SK-N-SH (cell line): ENCODE measurements around the gene CHAC1. TPM values are rescaled to one million over a fixed set of nuclear protein-coding genes. Genes with fewer than 3 reads are reported as not detected.

ENCODE experiments used
- CTCF ChIA-PET: fragments of 300-600, 350-600 bp; formaldehyde crosslinking; extraction: SDS; loops from one replicate; lab custom pipeline; 2021; lab: Yijun Ruan, JAX
- POLR2A ChIA-PET: fragments of 350-600 bp; sonication (Branson Sonifier 250); formaldehyde crosslinking; extraction: SDS; loops from one replicate; lab custom pipeline; 2020; ENCODE audit warnings: antibody characterized with exemption, inconsistent platforms; lab: Yijun Ruan, JAX
- DNase-seq: peaks from one replicate; pipeline ENCODE4 v3.0.0; 2012
- H2AFZ ChIP-seq: fragments of 200-600 bp; sonication (generic); 2 replicates; pipeline ENCODE4 v1.8.1; 2016; ENCODE audit warnings: antibody characterized with exemption, mild to moderate bottlenecking, low read depth
- H3F3A ChIP-seq: fragments of 200-600 bp; sonication (generic); replicated peaks from 2 replicates; pipeline ENCODE3; 2016; ENCODE audit warnings: antibody characterized with exemption, mild to moderate bottlenecking; ENCODE audit not compliant: insufficient read depth
- H3K27ac ChIP-seq, 2 experiments: fragments of 200-500 bp in 1 of 2; fragments of 200-600 bp in 1 of 2; sonication (Bioruptor generic) in 1 of 2; sonication (generic), shearing (Covaris generic) in 1 of 2; 2 replicates each; pipeline versions ENCODE4 v1.5.1 to v1.6.1; 2014 to 2016; ENCODE audit warnings: low read depth in 2 of 2, inconsistent platforms in 1 of 2, low read length in 1 of 2, mild to moderate bottlenecking in 1 of 2, mixed read lengths in 1 of 2
- H3K27me3 ChIP-seq: fragments of 200-600 bp; sonication (generic), shearing (Covaris generic); 2 replicates; pipeline ENCODE4 v1.6.1; 2016; ENCODE audit warnings: mixed run types; ENCODE audit not compliant: insufficient read depth
- H3K36me3 ChIP-seq, 2 experiments: fragments of 200-500 bp in 1 of 2; fragments of 200-600 bp in 1 of 2; sonication (Bioruptor generic) in 1 of 2; sonication (generic) in 1 of 2; replicated peaks in 1 of 2; 2 replicates each; pipeline versions ENCODE3 to v1.5.1; 2014 to 2016; ENCODE audit warnings: low read length in 1 of 2, mild to moderate bottlenecking in 1 of 2; ENCODE audit not compliant: insufficient read depth in 2 of 2, control insufficient read depth in 1 of 2
- H3K4me1 ChIP-seq, 2 experiments: fragments of 200-500 bp in 1 of 2; fragments of 200-600 bp in 1 of 2; sonication (Bioruptor generic) in 1 of 2; sonication (generic), shearing (Covaris generic) in 1 of 2; 2 replicates each; pipeline versions ENCODE4 v1.5.1 to v1.6.1; 2014 to 2016; ENCODE audit warnings: low read depth in 1 of 2, low read length in 1 of 2, mixed run types in 1 of 2; ENCODE audit not compliant: insufficient read depth in 2 of 2, control insufficient read depth in 1 of 2
- H3K4me2 ChIP-seq: fragments of 200-600 bp; sonication (generic), shearing (Covaris generic); 2 replicates; pipeline ENCODE4 v1.6.1; 2017; ENCODE audit warnings: mixed run types
- H3K4me3 ChIP-seq, 2 experiments: fragments of 200-500 bp in 1 of 2; fragments of 200-600 bp in 1 of 2; sonication (Bioruptor generic) in 1 of 2; sonication (generic), shearing (Covaris generic) in 1 of 2; 2 replicates each; pipeline versions ENCODE4 v1.5.1 to v1.8.1; 2014 to 2016; ENCODE audit warnings: low read depth in 2 of 2, inconsistent platforms in 1 of 2, low read length in 1 of 2, mild to moderate bottlenecking in 1 of 2, mixed read lengths in 1 of 2, moderate library complexity in 1 of 2
- H3K79me2 ChIP-seq: fragments of 200-600 bp; sonication (generic); 2 replicates; pipeline ENCODE4 v1.8.1; 2017; ENCODE audit warnings: mild to moderate bottlenecking; ENCODE audit not compliant: insufficient read depth
- H3K9ac ChIP-seq: fragments of 200-600 bp; sonication (generic); 2 replicates; pipeline ENCODE4 v1.6.1; 2017; ENCODE audit warnings: mixed run types
- H3K9me2 ChIP-seq: fragments of 200-600 bp; sonication (generic); 2 replicates; pipeline ENCODE4 v1.6.1; 2017; ENCODE audit warnings: mixed run types
- H3K9me3 ChIP-seq: fragments of 200-600 bp; sonication (generic); 2 replicates; pipeline ENCODE4 v1.6.1; 2017; ENCODE audit warnings: mixed run types, mild to moderate bottlenecking, moderate library complexity
- H4K20me1 ChIP-seq: fragments of 200-600 bp; sonication (generic); 2 replicates; pipeline ENCODE4 v1.6.1; 2017; ENCODE audit warnings: mild to moderate bottlenecking, mixed run types; ENCODE audit not compliant: insufficient read depth
- ELF1 ChIP-seq: IDR thresholded peaks from 2 replicates; pipeline ENCODE4 v1.4.0; 2012
- EP300 ChIP-seq, 2 experiments: IDR thresholded peaks; 2 replicates each; pipeline versions ENCODE4 v1.4.0 to v1.6.1; 2012; ENCODE audit warnings: borderline replicate concordance in 1 of 2, low read depth in 1 of 2, low read length in 1 of 2
- EZH2phosphoT487 ChIP-seq: fragments of 200-600 bp; sonication (generic); IDR thresholded peaks from 2 replicates; pipeline ENCODE4 v1.6.1; 2017; ENCODE audit warnings: low read depth, mixed run types, mild to moderate bottlenecking, antibody characterized with exemption, moderate library complexity, borderline replicate concordance
- FOSL2 ChIP-seq: IDR thresholded peaks from 2 replicates; pipeline ENCODE4 v1.4.0; 2012; ENCODE audit warnings: low read depth, mild to moderate bottlenecking, moderate library complexity, borderline replicate concordance
- FOXM1 ChIP-seq: IDR thresholded peaks from 2 replicates; pipeline ENCODE4 v1.4.0; 2012; ENCODE audit warnings: low read depth, mild to moderate bottlenecking
- JUND ChIP-seq: IDR thresholded peaks from 2 replicates; pipeline ENCODE4 v1.4.0; 2012
- NFIC ChIP-seq: IDR thresholded peaks from 2 replicates; pipeline ENCODE4 v1.4.0; 2012; ENCODE audit warnings: borderline replicate concordance
- POLR2AphosphoS5 ChIP-seq: IDR thresholded peaks from 2 replicates; pipeline ENCODE4 v1.6.1; 2012; ENCODE audit warnings: low read depth, low read length
- RAD21 ChIP-seq: IDR thresholded peaks from 2 replicates; pipeline ENCODE4 v1.6.1; 2012; ENCODE audit warnings: mild to moderate bottlenecking, low read length
- RCOR1 ChIP-seq: fragments of 150-350 bp; IDR thresholded peaks from 2 replicates; pipeline ENCODE4 v1.6.1; 2017; ENCODE audit warnings: antibody characterized with exemption, low read length
- RXRA ChIP-seq: IDR thresholded peaks from 2 replicates; pipeline ENCODE4 v1.4.0; 2012; ENCODE audit warnings: low read depth, mild to moderate bottlenecking, borderline replicate concordance
- TEAD4 ChIP-seq: IDR thresholded peaks from 2 replicates; pipeline ENCODE4 v1.4.0; 2012; ENCODE audit warnings: mild to moderate bottlenecking, borderline replicate concordance; ENCODE audit not compliant: insufficient read depth
- YY1 ChIP-seq: IDR thresholded peaks from 2 replicates; pipeline ENCODE4 v1.4.0; 2012; ENCODE audit warnings: low read depth, mild to moderate bottlenecking
- WGBS: methylation state at CpG from one replicate; pipeline ENCODE4 v1.1.6; 2017; ENCODE audit warnings: low lambda C conversion rate; 5-methylcytosine and 5-hydroxymethylcytosine counted together
- polyA plus RNA-seq, 3 experiments: library from polyadenylated mRNA; depleted of rRNA; stranded (reverse); fragments of >200 nt; gene quantifications; 2 replicates each; pipeline ENCODE4 v1.2.3, GENCODE V29; 2012
- TF ChIP-seq, protein P1 (sequence below): fragments of 200-600 bp; sonication (generic); IDR thresholded peaks from 2 replicates; pipeline ENCODE4 v1.6.1; 2017; ENCODE audit warnings: antibody characterized with exemption, mild to moderate bottlenecking, moderate library complexity
- TF ChIP-seq, protein P2 (sequence below): fragments of 150-350 bp; IDR thresholded peaks from 2 replicates; pipeline ENCODE4 v1.6.1; 2017; ENCODE audit warnings: antibody characterized with exemption, low read length, low read depth, borderline replicate concordance
- TF ChIP-seq, protein P3 (sequence below): IDR thresholded peaks from 2 replicates; pipeline ENCODE4 v1.4.0; 2012; ENCODE audit warnings: low read depth, borderline replicate concordance
- TF ChIP-seq, protein P4 (sequence below): IDR thresholded peaks from 2 replicates; pipeline ENCODE4; 2012
- TF ChIP-seq, protein P5 (sequence below): fragments of 150-350 bp; IDR thresholded peaks from 2 replicates; pipeline ENCODE4 v1.6.1; 2016; ENCODE audit warnings: mild to moderate bottlenecking, low read depth, low read length
- TF ChIP-seq, protein P6 (sequence below): IDR thresholded peaks from 2 replicates; pipeline ENCODE4 v1.4.0; 2012; ENCODE audit warnings: low read depth, borderline replicate concordance
- TF ChIP-seq, protein P7 (sequence below): IDR thresholded peaks from 2 replicates; pipeline ENCODE4 v1.6.1; 2012; ENCODE audit warnings: mild to moderate bottlenecking, low read depth, low read length, moderate library complexity

CHAC1 gene
- polyA plus RNA-seq, 1 of the 3 experiments (the other 2 are of a cell fraction) = 9.3 TPM

DNA sequence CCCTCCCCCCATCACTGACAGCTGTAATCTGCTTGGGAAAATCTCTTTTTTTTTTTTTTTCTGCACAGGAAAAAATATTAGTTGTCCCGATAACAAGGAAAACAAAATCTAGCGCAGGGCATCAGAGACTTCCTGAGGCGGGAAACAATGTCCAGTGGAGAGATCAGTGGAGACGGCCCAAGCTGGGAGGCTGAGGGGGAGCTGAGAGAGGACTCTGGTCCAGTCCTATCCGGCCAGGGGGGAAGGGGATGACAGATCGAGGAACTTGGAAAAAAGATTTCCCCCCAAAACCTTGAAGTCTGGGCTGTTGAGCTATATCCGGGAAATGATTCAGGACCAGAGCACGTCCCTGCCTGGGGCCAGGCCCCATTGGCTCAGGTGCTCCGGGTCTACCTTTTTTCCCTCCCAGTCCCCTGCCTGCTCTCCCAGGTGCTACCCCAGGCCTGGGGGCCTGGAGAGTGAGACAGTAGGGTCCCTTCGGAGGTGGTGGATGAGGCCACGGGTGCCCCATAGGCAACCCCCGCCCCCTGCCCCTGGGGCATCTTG, 38.1 kb upstream of the CHAC1 start:
- no peak overlapping the region for H3K9ac ChIP-seq
- ChIA-PET POLR2A (interaction anchor here (1.2 kb wide), 1 partner anchor 13 kb away, joined by 3 read pairs; no protein-coding TSS in a partner anchor), CTCF (interaction anchor here (0.9 to 33.6 kb wide), 8 partner anchors 9 to 269 kb away, joined by 3 to 675 read pairs (median 4); partner anchors contain the start of genes DLL4 and VPS18)
- WGBS = 84% methylated on average over 11 of the region's 12 CpGs
- H3K4me2 ChIP-seq = no peak overlapping the region
- no peaks in the 10 kb centered on the region for H3K9me3 ChIP-seq
- no peak overlapping the region for H3K4me3 ChIP-seq
- H2AFZ ChIP-seq = no peak overlapping the region
- H3K79me2 ChIP-seq = no peaks in the 10 kb centered on the region
- TF ChIP-seq EP300 (IDR thresholded peaks at IDR 0.05; ENCODE audit: borderline replicate concordance in 1 of 2, low read depth in 1 of 2, low read length in 1 of 2) (no peak), JUND (no peak), RXRA (no peak), EZH2phosphoT487 (no peak), TEAD4 (no peak), POLR2AphosphoS5 (no peak), ELF1 (no peak), NFIC (no peak), YY1 (no peak), FOXM1 (no peak), RCOR1 (no peak), FOSL2 (no peak), RAD21 (no peak)
- TF ChIP-seq, protein P1, sequence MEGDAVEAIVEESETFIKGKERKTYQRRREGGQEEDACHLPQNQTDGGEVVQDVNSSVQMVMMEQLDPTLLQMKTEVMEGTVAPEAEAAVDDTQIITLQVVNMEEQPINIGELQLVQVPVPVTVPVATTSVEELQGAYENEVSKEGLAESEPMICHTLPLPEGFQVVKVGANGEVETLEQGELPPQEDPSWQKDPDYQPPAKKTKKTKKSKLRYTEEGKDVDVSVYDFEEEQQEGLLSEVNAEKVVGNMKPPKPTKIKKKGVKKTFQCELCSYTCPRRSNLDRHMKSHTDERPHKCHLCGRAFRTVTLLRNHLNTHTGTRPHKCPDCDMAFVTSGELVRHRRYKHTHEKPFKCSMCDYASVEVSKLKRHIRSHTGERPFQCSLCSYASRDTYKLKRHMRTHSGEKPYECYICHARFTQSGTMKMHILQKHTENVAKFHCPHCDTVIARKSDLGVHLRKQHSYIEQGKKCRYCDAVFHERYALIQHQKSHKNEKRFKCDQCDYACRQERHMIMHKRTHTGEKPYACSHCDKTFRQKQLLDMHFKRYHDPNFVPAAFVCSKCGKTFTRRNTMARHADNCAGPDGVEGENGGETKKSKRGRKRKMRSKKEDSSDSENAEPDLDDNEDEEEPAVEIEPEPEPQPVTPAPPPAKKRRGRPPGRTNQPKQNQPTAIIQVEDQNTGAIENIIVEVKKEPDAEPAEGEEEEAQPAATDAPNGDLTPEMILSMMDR = no peak
- TF ChIP-seq, protein P2, sequence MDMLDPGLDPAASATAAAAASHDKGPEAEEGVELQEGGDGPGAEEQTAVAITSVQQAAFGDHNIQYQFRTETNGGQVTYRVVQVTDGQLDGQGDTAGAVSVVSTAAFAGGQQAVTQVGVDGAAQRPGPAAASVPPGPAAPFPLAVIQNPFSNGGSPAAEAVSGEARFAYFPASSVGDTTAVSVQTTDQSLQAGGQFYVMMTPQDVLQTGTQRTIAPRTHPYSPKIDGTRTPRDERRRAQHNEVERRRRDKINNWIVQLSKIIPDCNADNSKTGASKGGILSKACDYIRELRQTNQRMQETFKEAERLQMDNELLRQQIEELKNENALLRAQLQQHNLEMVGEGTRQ = no peak
- TF ChIP-seq, protein P3, sequence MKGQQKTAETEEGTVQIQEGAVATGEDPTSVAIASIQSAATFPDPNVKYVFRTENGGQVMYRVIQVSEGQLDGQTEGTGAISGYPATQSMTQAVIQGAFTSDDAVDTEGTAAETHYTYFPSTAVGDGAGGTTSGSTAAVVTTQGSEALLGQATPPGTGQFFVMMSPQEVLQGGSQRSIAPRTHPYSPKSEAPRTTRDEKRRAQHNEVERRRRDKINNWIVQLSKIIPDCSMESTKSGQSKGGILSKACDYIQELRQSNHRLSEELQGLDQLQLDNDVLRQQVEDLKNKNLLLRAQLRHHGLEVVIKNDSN = no peak
- TF ChIP-seq, protein P4, sequence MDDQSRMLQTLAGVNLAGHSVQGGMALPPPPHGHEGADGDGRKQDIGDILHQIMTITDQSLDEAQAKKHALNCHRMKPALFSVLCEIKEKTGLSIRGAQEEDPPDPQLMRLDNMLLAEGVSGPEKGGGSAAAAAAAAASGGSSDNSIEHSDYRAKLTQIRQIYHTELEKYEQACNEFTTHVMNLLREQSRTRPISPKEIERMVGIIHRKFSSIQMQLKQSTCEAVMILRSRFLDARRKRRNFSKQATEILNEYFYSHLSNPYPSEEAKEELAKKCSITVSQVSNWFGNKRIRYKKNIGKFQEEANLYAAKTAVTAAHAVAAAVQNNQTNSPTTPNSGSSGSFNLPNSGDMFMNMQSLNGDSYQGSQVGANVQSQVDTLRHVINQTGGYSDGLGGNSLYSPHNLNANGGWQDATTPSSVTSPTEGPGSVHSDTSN = no peak
- TF ChIP-seq, protein P5, sequence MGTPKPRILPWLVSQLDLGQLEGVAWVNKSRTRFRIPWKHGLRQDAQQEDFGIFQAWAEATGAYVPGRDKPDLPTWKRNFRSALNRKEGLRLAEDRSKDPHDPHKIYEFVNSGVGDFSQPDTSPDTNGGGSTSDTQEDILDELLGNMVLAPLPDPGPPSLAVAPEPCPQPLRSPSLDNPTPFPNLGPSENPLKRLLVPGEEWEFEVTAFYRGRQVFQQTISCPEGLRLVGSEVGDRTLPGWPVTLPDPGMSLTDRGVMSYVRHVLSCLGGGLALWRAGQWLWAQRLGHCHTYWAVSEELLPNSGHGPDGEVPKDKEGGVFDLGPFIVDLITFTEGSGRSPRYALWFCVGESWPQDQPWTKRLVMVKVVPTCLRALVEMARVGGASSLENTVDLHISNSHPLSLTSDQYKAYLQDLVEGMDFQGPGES = no peak
- TF ChIP-seq, protein P6, sequence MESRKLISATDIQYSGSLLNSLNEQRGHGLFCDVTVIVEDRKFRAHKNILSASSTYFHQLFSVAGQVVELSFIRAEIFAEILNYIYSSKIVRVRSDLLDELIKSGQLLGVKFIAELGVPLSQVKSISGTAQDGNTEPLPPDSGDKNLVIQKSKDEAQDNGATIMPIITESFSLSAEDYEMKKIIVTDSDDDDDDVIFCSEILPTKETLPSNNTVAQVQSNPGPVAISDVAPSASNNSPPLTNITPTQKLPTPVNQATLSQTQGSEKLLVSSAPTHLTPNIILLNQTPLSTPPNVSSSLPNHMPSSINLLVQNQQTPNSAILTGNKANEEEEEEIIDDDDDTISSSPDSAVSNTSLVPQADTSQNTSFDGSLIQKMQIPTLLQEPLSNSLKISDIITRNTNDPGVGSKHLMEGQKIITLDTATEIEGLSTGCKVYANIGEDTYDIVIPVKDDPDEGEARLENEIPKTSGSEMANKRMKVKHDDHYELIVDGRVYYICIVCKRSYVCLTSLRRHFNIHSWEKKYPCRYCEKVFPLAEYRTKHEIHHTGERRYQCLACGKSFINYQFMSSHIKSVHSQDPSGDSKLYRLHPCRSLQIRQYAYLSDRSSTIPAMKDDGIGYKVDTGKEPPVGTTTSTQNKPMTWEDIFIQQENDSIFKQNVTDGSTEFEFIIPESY = no peak
- TF ChIP-seq, protein P7, sequence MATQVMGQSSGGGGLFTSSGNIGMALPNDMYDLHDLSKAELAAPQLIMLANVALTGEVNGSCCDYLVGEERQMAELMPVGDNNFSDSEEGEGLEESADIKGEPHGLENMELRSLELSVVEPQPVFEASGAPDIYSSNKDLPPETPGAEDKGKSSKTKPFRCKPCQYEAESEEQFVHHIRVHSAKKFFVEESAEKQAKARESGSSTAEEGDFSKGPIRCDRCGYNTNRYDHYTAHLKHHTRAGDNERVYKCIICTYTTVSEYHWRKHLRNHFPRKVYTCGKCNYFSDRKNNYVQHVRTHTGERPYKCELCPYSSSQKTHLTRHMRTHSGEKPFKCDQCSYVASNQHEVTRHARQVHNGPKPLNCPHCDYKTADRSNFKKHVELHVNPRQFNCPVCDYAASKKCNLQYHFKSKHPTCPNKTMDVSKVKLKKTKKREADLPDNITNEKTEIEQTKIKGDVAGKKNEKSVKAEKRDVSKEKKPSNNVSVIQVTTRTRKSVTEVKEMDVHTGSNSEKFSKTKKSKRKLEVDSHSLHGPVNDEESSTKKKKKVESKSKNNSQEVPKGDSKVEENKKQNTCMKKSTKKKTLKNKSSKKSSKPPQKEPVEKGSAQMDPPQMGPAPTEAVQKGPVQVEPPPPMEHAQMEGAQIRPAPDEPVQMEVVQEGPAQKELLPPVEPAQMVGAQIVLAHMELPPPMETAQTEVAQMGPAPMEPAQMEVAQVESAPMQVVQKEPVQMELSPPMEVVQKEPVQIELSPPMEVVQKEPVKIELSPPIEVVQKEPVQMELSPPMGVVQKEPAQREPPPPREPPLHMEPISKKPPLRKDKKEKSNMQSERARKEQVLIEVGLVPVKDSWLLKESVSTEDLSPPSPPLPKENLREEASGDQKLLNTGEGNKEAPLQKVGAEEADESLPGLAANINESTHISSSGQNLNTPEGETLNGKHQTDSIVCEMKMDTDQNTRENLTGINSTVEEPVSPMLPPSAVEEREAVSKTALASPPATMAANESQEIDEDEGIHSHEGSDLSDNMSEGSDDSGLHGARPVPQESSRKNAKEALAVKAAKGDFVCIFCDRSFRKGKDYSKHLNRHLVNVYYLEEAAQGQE = no peak
- H3K9me2 ChIP-seq = no peaks in the 10 kb centered on the region
- H3F3A ChIP-seq = no peaks in the 10 kb centered on the region
- H4K20me1 ChIP-seq = no peaks in the 10 kb centered on the region
- peaks cover 0 to 14% of the 10 kb centered on the region in 2 experiments; a peak in 1 of 4 replicates for H3K4me1 ChIP-seq
- no peaks in the 10 kb centered on the region for H3K27me3 ChIP-seq
- H3K27ac ChIP-seq = no peak overlapping the region
- no peaks in the 10 kb centered on the region for H3K36me3 ChIP-seq
- DNase-seq = no peak
